A549 treated with ZK216348 at 1 μM for 4 hours (cell line): ENCODE data around the gene RNF121. TPM values are rescaled to one million over a fixed set of nuclear protein-coding genes. Genes with fewer than 3 reads are reported as not detected.

Source experiments
- total RNA-seq: library from RNA; stranded (reverse); fragments of 200-300 nt; extraction: Qiagen RNA extraction; gene quantifications from 5 replicates; pipeline ENCODE4 v1.2.3, GENCODE V29; 2022; ENCODE audit warnings: low read depth

Gene RNF121
- 40.5 to 55.3 TPM (median 51.0 TPM) in 5 replicates for total RNA-seq

GRCh38 chr11:71928737-71929443 is at the start of gene RNF121:
Gene RNF121, plus strand, starts transcription at chr11:71929046. Its CDS starts 16 bp downstream, at chr11:71929062.

GRCh38 chr11:71927820-71928736 is 768 bp upstream of the RNF121 start, which contains the start of gene XNDC1N:
Gene XNDC1N, minus strand, starts transcription at chr11:71928594. Its CDS starts 5,241 bp downstream, at chr11:71923353.

GRCh38 chr11:71998649-71999310 is 69.9 kb downstream of the RNF121 start, which contains the start of gene IL18BP:
Gene IL18BP, plus strand, starts transcription at chr11:71998909. Its CDS starts 1,076 bp downstream, at chr11:71999985.

Other genes starting within 250 kb of the RNF121 start
- gene DEFB108B, start 95.8 kb upstream of the RNF121 start, total RNA-seq, result not detected in 5 replicates
- gene DEFB131B, start 50.6 kb upstream of the RNF121 start, total RNA-seq, result not detected in 5 replicates
- gene XNDC1N, start 452 bp upstream of the RNF121 start, total RNA-seq, result 2.9 to 5.7 TPM (median 3.4 TPM) in 5 replicates
- 3.0 to 4.5 TPM (median 3.9 TPM) in 5 replicates for gene IL18BP, start 69.9 kb downstream of the RNF121 start, total RNA-seq
- 44.8 to 77.9 TPM (median 68.5 TPM) in 5 replicates for gene NUMA1, start 151.5 kb downstream of the RNF121 start, total RNA-seq
- gene LRRC51, start 151.8 kb downstream of the RNF121 start, total RNA-seq, result 5.2 to 11.6 TPM (median 7.8 TPM) in 5 replicates
- gene LAMTOR1, start 174.3 kb downstream of the RNF121 start, total RNA-seq, result 117 to 162 TPM (median 141 TPM) in 5 replicates
- not detected in 5 replicates for gene TOMT, start 176.9 kb downstream of the RNF121 start, total RNA-seq
- 85.1 to 94.2 TPM (median 88.9 TPM) in 5 replicates for gene ANAPC15, start 183.6 kb downstream of the RNF121 start, total RNA-seq
- 0.45 TPM in 1 of 5 replicates, not detected in the others for gene FOLR3, start 206.7 kb downstream of the RNF121 start, total RNA-seq